Activated CD4-positive, CD25-positive, alpha-beta regulatory T cell treated with anti-CD3 and anti-CD28 coated beads, Interleukin-2, amount 50 U/mL, for 16 hours (primary cell): ENCODE data around the gene RBFA.
"Not testable (repeated sequence)": the region's sequence is repeated elsewhere in the genome, so short reads cannot be mapped to it uniquely, and the experiment has no call there.

Source experiments
- DNase-seq: peaks from one replicate; pipeline ENCODE4 v3.0.0-alpha.2; 2020; ENCODE audit warnings: low read depth, low spot score

The RBFA gene, protein sequence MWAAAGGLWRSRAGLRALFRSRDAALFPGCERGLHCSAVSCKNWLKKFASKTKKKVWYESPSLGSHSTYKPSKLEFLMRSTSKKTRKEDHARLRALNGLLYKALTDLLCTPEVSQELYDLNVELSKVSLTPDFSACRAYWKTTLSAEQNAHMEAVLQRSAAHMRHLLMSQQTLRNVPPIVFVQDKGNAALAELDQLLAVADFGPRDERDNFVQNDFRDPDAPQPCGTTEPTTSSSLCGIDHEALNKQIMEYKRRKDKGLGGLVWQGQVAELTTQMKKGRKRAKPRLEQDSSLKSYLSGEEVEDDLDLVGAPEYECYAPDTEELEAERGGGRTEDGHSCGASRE

GRCh38 chr18:80034068-80034851 is at the start of gene RBFA:
Gene RBFA (plus strand): TSS chr18:80034434. CDS start chr18:80034496, 62 bp downstream.
- peak; percentile 99 for DNase-seq

- no peak for DNase-seq
Observed at GRCh38 chr18:79985172-79985571, 49.1 kb upstream of the RBFA start.

GRCh38 chr18:79986726-79987125 is 47.5 kb upstream of the RBFA start:
- no peak for DNase-seq

DNA sequence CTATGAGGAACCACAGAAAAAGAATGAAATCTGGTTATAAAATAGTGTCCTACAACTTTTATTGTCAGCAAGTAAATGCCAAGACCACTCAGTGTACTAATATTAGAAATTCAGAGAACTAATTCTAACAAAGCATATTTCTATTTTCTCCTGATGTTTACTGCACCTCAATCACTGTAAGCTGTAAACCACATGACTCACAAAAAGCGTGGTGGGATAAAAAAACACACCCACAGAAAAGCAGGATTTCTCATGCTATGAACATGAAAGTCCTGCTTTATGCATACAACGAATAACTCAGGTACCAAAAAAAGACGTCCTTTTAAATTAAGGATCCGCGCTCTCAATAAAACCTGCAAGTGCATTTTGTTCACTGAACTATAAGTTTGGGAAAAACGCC is 46.7 kb upstream of the RBFA start:
- no peak for DNase-seq

DNA sequence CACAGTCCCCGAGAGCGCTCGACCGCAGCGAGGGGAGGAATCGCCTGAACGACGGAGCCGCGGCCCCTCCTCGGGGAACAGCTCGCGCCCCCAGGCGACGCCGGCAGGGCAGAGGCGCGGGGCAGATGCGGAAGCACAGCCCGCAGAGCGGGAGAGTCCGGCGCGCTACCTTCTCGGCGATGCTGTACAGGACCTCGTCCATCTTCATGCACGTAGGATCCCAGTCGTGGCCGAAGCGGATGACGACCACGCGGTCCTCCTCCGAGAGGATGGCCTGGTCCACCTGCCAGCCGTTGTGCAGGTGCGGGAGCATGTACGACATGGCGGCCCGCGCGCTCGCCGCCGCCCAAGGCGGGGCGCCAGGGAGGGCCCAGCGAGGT is 46.2 kb upstream of the RBFA start:
- peak; percentile 31 for DNase-seq

GRCh38 chr18:79988451-79989194 is 45.6 kb upstream of the RBFA start, which contains the start of gene TXNL4A:
Gene TXNL4A (minus strand): TSS chr18:79988563. CDS start chr18:79988392, 171 bp downstream.
- peak; percentile 66 for DNase-seq

GRCh38 chr18:79989195-79989497 is 45.1 kb upstream of the RBFA start:
- DNase-seq: no peak

GRCh38 chr18:79991494-79991893 is 42.7 kb upstream of the RBFA start:
- DNase-seq: no peak

DNA sequence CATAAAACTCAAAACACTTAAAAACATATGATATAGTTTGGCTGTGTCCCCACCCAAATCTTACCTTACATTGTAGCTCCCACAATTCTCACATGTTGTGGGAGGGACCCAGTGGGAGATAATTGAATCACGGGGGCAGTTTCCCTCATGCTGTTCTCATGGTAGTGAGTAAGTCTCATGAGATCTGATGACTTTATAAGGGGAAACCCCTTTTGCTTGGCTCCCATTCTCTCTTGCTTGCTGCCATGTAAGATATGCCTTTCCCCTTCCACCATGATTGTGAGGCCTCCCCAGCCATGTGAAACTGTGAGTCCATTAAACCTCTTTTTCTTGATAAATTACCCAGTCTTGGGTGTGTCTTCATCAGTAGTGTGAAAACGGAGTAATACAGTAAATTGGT is 34.5 kb upstream of the RBFA start:
- DNase-seq: not testable (repeated sequence)

- DNase-seq: no peak
Observed at GRCh38 chr18:80000877-80001276, 33.4 kb upstream of the RBFA start.

DNA sequence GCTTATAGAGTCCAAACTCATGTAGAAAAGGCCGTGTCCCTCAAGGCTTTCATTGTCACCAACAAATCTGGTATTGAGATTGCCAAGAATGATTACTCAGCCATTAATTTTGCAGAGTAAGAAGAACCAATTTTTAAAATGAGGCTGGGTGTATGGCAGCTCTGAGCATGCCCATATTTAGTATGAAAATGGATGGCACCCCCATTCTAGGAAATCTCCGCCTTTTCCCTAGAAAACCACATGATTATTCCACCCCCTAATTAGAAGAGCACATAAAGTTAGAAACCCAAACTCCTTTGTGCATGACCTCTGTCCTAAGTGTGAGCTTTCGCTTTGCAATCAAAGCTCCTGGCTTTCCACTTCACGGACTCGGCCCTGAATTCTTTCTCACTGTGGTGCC is 31.8 kb upstream of the RBFA start:
- DNase-seq: no peak

- DNase-seq: no peak
Observed at GRCh38 chr18:80004600-80005342, 29.5 kb upstream of the RBFA start.

DNA sequence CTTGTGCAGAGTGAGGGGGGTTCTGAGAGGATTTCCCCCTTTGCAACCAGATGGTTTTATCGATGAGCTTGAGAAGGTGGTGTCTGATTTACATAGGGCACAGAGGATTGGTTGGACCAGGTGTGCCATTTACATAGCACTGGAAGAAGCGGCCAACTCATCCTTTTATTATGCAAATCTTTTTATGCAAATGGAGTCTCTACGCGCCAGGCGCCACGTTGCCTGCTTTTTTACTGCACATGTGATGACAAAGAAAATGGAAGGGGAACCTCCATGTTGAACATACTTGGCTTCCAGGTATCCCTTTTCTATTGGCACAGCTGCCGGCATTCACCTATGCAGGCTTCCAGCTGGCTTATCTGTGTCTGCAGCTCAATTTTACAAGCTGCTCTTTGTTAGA is 27.5 kb upstream of the RBFA start:
- DNase-seq: no peak

DNA sequence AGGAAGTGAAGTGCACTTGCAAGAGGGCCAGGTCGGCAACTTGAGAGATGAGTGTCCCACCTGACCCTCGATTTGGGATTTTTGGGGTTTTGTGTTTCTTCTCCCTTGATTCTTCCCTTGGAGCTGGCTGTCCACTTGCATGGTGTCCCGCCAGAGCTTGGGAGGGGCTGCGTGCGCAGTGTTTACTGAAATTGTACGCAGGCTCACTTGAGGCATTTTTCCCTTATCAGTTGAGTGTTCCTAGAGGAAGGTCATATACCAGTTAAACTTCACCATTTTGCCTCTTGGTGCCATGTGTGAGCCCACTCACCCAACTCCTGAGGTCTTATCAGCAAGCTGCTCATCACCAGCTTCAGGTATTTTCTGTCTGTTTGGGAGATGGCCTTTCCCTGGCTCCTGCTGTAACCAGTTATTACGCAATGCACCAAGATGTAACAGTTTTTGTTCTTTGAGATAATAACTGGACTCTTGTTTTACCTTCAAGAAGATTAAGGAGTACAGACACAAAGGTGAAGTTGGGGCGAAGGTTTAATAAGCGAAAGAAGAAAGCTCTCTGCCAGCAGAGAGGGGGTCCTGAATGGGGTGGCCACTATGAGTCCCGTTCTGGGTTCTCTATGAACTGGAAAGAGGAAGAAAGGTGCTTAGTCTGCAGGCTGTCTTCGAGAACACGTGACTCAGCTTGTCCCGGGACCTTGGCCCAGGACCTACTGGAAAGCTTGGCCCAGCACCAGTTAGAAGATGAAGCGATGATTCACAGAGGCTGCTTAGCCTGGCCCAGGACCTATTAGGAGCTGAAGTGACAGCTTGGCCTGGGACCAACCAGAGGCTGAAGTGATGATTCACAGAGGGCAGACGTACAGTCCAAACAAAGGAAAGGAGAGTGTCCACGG is 24.3 kb upstream of the RBFA start:
- no peak for DNase-seq

GRCh38 chr18:80010551-80010906 is 23.7 kb upstream of the RBFA start:
- DNase-seq: no peak

GRCh38 chr18:80011496-80012137 is 22.6 kb upstream of the RBFA start:
- not testable (repeated sequence) for DNase-seq

- DNase-seq: no peak
Observed at GRCh38 chr18:80012714-80013113, 21.5 kb upstream of the RBFA start.

DNA sequence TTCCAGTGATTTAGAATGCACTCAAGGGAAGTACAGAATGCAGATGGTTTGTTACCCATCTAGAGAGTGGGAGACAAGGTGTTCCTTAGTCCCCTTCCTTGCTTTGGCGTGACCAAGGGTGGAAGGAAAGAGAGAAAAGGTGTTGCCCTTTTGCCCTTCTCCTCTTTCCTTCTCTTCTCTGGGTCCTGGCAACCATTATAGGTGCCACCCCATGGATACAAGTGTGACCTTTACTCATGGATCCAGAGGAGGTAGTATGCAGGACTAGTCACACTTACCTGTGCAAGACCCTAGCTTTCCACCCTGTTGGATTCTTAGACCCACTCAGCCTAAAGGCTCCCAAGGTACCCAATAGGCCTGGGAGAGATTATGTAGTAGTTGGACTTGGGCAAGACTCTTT is 11.6 kb upstream of the RBFA start:
- DNase-seq: no peak

- DNase-seq: no peak
Observed at GRCh38 chr18:80023173-80023572, 11.1 kb upstream of the RBFA start.

DNA sequence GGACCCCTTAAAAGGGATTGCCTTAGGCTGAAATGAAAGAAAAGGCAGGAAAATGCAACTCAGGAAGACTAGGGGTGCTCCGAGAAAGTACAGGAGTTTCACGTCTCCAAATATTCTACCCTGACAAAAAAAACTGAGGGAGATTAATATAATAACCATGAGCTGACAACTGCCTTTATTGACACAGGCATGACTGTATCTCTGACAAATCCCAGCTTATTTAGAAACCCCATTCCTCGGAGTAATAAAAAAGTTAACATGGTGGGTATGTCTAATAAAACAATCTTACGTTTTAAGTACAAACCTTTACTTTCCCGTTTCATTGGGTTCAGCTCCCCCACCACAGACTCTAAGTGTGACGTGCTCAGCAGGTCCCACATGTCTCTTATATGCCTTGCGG is 7.9 kb upstream of the RBFA start:
- no peak for DNase-seq
